ENCODE results near the gene VSIG10L.

VSIG10L gene

GRCh38 chr19:51317376-51317775 lies 24.6 kb downstream of the VSIG10L start:
- DNase-seq (ENCODE audit: low read depth): no peak

GRCh38 chr19:51316688-51317087 lies 25.3 kb downstream of the VSIG10L start:
- DNase-seq (ENCODE audit: low read depth): no peak

- no peak for DNase-seq (ENCODE audit: low read depth)
Observed at GRCh38 chr19:51311351-51312257, 30.3 kb downstream of the VSIG10L start, which contains the start of gene IGLON5. IGLON5 (plus strand) TSS chr19:51311644; CDS start chr19:51311848, 204 bp downstream.

GRCh38 chr19:51305479-51305878 lies 36.5 kb downstream of the VSIG10L start:
- no peak for DNase-seq (ENCODE audit: low read depth)

- DNase-seq (ENCODE audit: low read depth): no peak
Observed at GRCh38 chr19:51301266-51301665, 40.7 kb downstream of the VSIG10L start.

DNA sequence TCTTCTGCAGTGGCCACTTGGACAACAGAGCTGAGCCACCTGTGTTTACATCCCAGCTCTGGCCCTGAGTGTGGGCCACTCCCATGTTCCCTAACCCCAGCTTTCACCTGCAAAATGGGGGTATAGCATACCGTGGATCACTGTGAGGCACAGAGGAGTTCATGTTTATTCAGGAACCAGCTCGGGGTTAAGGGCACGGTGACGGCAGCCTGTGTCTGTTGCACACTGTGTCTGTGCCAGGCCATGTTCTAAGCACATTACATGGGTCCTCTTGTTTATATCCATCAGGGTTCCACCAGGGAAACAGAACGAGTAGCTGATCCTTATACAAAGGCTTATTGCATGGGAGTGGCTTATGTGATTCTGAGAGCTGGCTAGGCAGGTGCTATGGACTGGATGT lies 44.5 kb downstream of the VSIG10L start:
- DNase-seq (ENCODE audit: low read depth): no peak

GRCh38 chr19:51296336-51297093 lies 45.4 kb downstream of the VSIG10L start:
- DNase-seq (ENCODE audit: low read depth): no peak

DNA sequence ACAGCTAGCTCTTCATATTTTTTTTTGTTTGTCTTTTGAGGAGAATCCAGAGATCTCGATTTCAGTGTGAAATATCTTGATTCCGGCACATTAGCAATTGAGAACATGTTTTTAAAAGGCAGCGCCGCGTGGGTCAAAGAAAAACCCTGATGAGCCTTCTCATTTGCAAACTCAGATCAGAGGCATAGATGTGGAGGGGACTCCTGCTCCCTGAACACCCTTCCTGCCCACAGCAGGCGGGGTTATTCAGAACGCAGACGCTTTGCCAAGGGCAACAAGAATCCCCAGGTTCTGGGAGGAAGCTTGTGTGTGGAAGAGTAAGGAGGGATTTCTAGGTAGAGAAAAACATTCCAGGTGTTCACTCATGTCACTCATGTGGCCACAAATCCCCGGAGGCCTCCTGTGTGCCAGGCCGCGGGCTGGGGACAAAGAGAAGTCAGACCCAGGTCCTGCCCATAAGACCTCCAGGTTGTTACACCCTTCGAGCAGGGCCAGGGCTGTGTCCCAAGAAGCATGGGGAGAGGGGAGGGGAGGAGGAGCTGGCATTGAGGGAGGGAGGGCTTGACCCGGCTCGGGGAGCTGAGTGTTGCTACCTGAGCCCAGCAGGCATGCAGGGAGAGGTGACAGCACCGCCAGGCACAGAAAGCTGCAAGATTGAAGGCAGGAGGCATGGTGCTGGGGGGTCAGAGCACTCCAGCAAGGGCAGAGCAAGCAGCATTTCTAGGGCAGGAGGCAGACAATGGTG lies 46.4 kb downstream of the VSIG10L start:
- no peak for DNase-seq (ENCODE audit: low read depth)

GRCh38 chr19:51294977-51295375 lies 47.0 kb downstream of the VSIG10L start:
- DNase-seq (ENCODE audit: low read depth): no peak

GRCh38 chr19:51294211-51294976 lies 47.5 kb downstream of the VSIG10L start:
- DNase-seq (ENCODE audit: low read depth): no peak

- DNase-seq (ENCODE audit: low read depth): no peak
Observed at GRCh38 chr19:51293571-51294210, 48.2 kb downstream of the VSIG10L start.

- no peak for DNase-seq (ENCODE audit: low read depth)
Observed at GRCh38 chr19:51292971-51293370, 49.0 kb downstream of the VSIG10L start.

GRCh38 chr19:51289635-51290034 lies 52.3 kb downstream of the VSIG10L start:
- no peak for DNase-seq (ENCODE audit: low read depth)

DNA sequence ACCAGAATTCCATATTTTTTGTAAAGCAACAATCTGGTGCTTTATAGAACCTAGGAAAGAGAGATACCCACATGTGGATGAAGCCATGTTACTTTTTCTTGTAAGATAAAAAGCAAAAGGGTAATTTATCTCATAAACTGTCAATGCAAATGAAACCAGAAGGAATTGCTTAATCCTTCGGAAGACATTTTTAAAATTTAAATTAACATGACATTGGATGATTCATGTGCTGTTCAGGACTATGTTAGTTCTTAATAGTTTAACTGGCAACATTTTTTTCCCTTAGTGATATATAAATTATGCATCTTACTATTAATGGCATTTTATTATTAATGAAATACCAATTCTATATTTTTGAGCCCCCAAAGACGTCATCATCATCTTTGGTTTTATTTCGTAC lies 56.3 kb downstream of the VSIG10L start:
- DNase-seq (ENCODE audit: low read depth): no peak

DNA sequence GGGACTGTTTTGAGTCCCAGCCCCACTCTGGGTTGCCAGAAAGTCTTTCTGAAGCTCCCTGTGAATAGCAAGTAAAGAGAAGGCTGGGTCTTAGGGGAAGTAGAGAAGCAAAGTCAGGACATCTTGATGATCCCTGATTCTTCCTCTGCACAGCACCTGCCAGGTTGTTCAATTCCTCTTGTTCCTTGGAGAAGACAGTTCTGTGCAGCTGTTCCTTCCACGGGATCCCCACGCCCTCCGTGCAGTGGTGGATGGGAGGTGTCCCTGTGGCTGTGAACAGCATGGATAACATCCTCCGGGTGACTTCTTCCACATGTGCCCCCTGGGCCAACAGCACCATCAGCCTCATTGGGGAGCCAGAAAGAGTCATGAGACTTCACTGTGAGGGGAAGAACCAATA lies 59.6 kb downstream of the VSIG10L start:
- no peak for DNase-seq (ENCODE audit: low read depth)

Measured in stimulated activated CD8-positive, alpha-beta memory T cell treated with anti-CD3 and anti-CD28 coated beads, Interleukin-12 subunit alpha, Interleukin-12 subunit beta, amount 100 ng/mL, for 4 hours (primary cell).